H1 (cell line): ENCODE data around the gene EPB41L5.

Experiments
- CTCF ChIP-seq, 3 experiments: IDR thresholded peaks; 1 replicate in 2 of 3; 2 replicates in 1 of 3; pipeline versions ENCODE4 v1.5.1 to v1.6.1; 2011; ENCODE audit warnings: low read length in 3 of 3, mild to moderate bottlenecking in 3 of 3, inconsistent platforms in 2 of 3, low read depth in 1 of 3, moderate library complexity in 1 of 3; ENCODE audit not compliant: insufficient read depth in 1 of 3; ENCODE audit errors: control extremely low read depth in 1 of 3
- MAX ChIP-seq: IDR thresholded peaks from 2 replicates; pipeline ENCODE4 v1.6.1; 2012; ENCODE audit warnings: inconsistent platforms
- RXRA ChIP-seq: IDR thresholded peaks from 2 replicates; pipeline ENCODE4 v1.6.1; 2011; ENCODE audit warnings: low read depth, mild to moderate bottlenecking, low read length, moderate library complexity; ENCODE audit not compliant: insufficient read depth
- USF2 ChIP-seq: IDR thresholded peaks from 2 replicates; pipeline ENCODE4 v1.6.1; 2011; ENCODE audit warnings: low read length, improper control_type of control experiment
- YY1 ChIP-seq: IDR thresholded peaks from 2 replicates; pipeline ENCODE4 v1.6.1; 2011; ENCODE audit warnings: low read depth, mild to moderate bottlenecking, low read length

- TF ChIP-seq RXRA (no peak), USF2 (no peak), MAX (no peak), YY1 (no peak), CTCF (IDR thresholded peaks at IDR 0.05; ENCODE audit: control extremely low read depth in 1 of 3, insufficient read depth in 1 of 3, low read depth in 1 of 3, low read length in 3 of 3) (no peak)
These were observed 46.6 kb downstream of the EPB41L5 start for GRCh38 chr2:120059483-120059882.
